ENCODE measurements around the gene OGG1. TPM values are rescaled to one million over a fixed set of nuclear protein-coding genes. Genes with fewer than 3 reads are reported as not detected.
"Not testable (repeated sequence)": the region's sequence is repeated elsewhere in the genome, so short reads cannot be mapped to it uniquely, and the experiment has no call there.

The OGG1 gene
- total RNA-seq, 1 donor from 2014 or later: 9.2 TPM

- Histone ChIP-seq H3K9me3 (replicated peaks) (no peaks in the 10 kb centered on the region), H3K27me3 (ENCODE audit: low read depth) (no peaks in the 10 kb centered on the region), H3K4me3 (peak overlapping the region; percentile 82), H3K36me3 (peaks cover 6% of the 10 kb centered on the region), H3K4me1 (peaks cover 47% of the 10 kb centered on the region), H3K27ac (replicated peaks) (peak overlapping the region; percentile 80)
- DNase-seq: peak; percentile 91
- TF ChIP-seq, protein P1, sequence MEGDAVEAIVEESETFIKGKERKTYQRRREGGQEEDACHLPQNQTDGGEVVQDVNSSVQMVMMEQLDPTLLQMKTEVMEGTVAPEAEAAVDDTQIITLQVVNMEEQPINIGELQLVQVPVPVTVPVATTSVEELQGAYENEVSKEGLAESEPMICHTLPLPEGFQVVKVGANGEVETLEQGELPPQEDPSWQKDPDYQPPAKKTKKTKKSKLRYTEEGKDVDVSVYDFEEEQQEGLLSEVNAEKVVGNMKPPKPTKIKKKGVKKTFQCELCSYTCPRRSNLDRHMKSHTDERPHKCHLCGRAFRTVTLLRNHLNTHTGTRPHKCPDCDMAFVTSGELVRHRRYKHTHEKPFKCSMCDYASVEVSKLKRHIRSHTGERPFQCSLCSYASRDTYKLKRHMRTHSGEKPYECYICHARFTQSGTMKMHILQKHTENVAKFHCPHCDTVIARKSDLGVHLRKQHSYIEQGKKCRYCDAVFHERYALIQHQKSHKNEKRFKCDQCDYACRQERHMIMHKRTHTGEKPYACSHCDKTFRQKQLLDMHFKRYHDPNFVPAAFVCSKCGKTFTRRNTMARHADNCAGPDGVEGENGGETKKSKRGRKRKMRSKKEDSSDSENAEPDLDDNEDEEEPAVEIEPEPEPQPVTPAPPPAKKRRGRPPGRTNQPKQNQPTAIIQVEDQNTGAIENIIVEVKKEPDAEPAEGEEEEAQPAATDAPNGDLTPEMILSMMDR (IDR thresholded peaks at IDR 0.05; ENCODE audit: borderline replicate concordance): no peak
- intact Hi-C loops (cut with micrococcal nuclease): no loop called here
Observed at GRCh38 chr3:9770276-9770812, 20.6 kb downstream of the OGG1 start.

GRCh38 chr3:9771007-9771406, 21.3 kb downstream of the OGG1 start:
- peak overlapping the region; percentile 80 for H3K27ac ChIP-seq (replicated peaks)
- H3K4me1 ChIP-seq: peaks cover 47% of the 10 kb centered on the region
- intact Hi-C loops (cut with micrococcal nuclease); DNase-seq; H3K4me3 ChIP-seq; H3K27me3 ChIP-seq (ENCODE audit: low read depth); H3K9me3 ChIP-seq (replicated peaks); H3K36me3 ChIP-seq: not testable (repeated sequence)

GRCh38 chr3:9776896-9777693, 27.3 kb downstream of the OGG1 start:
- no peak overlapping the region for H3K4me3 ChIP-seq
- H3K27ac ChIP-seq (replicated peaks): no peak overlapping the region
- peaks cover 10% of the 10 kb centered on the region for H3K4me1 ChIP-seq
- TF ChIP-seq, protein P1 (IDR thresholded peaks at IDR 0.05; ENCODE audit: borderline replicate concordance): no peak
- intact Hi-C loops (cut with micrococcal nuclease): no loop called here
- H3K27me3 ChIP-seq (ENCODE audit: low read depth): no peaks in the 10 kb centered on the region
- no peak for DNase-seq
- no peaks in the 10 kb centered on the region for H3K9me3 ChIP-seq (replicated peaks)
- H3K36me3 ChIP-seq: peaks cover 26% of the 10 kb centered on the region

- no peaks in the 10 kb centered on the region for H3K27me3 ChIP-seq (ENCODE audit: low read depth)
- intact Hi-C loops (cut with micrococcal nuclease): no loop called here
- peaks cover 10% of the 10 kb centered on the region for H3K4me1 ChIP-seq
- no peak overlapping the region for H3K27ac ChIP-seq (replicated peaks)
- H3K4me3 ChIP-seq: no peak overlapping the region
- H3K36me3 ChIP-seq: peaks cover 32% of the 10 kb centered on the region
- no peak for DNase-seq
- H3K9me3 ChIP-seq (replicated peaks): no peaks in the 10 kb centered on the region
- TF ChIP-seq, protein P1 (IDR thresholded peaks at IDR 0.05; ENCODE audit: borderline replicate concordance): no peak
Observed at GRCh38 chr3:9777694-9778021, 27.9 kb downstream of the OGG1 start.

DNA sequence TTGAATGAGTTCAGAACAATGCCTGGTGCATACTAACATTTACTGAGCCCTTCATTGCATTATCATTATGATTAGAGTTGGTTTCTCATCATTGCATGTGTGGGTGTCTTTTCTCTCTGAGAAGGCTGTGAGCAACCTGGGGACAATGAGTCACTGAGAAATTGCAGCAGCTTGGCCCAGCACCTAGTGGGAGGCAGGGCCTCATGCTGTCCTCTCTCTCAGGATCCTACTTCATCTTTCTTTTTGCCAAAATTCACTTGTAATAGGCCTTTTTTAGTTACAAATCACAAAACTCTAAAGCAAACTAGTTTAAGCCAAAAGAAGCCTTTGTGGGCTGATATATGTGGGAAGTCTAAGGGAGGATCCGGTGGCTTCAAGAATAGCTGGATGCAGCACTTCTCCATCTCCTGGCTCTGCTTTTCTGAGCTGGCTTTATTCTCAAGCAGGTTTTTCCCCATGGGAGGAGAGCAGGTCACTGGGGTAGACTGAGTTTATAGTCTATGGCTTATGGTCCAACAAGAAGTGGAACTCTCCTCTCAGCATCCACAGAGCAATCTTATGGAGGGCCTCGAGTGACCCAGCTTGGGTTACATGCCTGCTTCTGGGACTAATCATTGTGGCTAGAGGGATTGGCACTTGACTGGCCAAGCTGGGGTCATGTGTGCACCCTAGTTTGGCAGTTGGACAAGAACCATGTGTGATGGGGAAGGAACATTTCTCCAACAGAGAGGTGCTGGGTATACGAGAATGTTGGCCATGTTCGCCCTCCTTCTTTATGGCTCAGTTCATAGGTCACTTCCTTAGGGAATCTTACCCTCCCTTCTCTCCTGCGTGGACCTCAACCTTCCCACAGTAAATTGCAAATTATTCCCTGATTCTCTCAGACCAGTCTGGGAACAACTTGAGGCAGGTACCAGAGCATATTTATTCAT, 28.7 kb downstream of the OGG1 start:
- no peaks in the 10 kb centered on the region for H3K9me3 ChIP-seq (replicated peaks)
- H3K27me3 ChIP-seq (ENCODE audit: low read depth): no peaks in the 10 kb centered on the region
- H3K36me3 ChIP-seq: peaks cover 39% of the 10 kb centered on the region
- H3K4me1 ChIP-seq: peaks cover 10% of the 10 kb centered on the region
- intact Hi-C loops (cut with micrococcal nuclease): no loop called here
- DNase-seq: no peak
- H3K4me3 ChIP-seq: no peak overlapping the region
- TF ChIP-seq, protein P1 (IDR thresholded peaks at IDR 0.05; ENCODE audit: borderline replicate concordance): no peak
- no peak overlapping the region for H3K27ac ChIP-seq (replicated peaks)
